ENCODE results near the gene PPP2CA. TPM values are rescaled to one million over a fixed set of nuclear protein-coding genes. Genes with fewer than 3 reads are reported as not detected.

The PPP2CA gene
- total and polyA plus RNA-seq, 2 of the 13 experiments (the other 11 are each of a cell fraction or from before 2014, with no cell fraction given), result 82.4 to 171 TPM

- TF ChIP-seq, protein P1, sequence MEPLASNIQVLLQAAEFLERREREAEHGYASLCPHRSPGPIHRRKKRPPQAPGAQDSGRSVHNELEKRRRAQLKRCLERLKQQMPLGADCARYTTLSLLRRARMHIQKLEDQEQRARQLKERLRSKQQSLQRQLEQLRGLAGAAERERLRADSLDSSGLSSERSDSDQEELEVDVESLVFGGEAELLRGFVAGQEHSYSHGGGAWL (CRISPR knock-in tag; IDR thresholded peaks at IDR 0.05), result no peak
- peak; percentile 54; the same call in 1 of the 2 replicates for TF ChIP-seq REPIN1 (CRISPR knock-in tag; IDR thresholded peaks at IDR 0.05; ENCODE audit: borderline replicate concordance, low read depth)
- no peak for TF ChIP-seq MYNN (CRISPR knock-in tag; IDR thresholded peaks at IDR 0.05; ENCODE audit: low read depth)
- TF ChIP-seq FOXO1 (CRISPR knock-in tag; IDR thresholded peaks at IDR 0.05), result no peak
- no peak for TF ChIP-seq ARID2 (CRISPR knock-in tag; IDR thresholded peaks at IDR 0.05; ENCODE audit: borderline replicate concordance)
- TF ChIP-seq ZXDC (CRISPR knock-in tag; IDR thresholded peaks at IDR 0.05), result no peak
- no peak for TF ChIP-seq PPARG (CRISPR knock-in tag; conservative IDR thresholded peaks at IDR 0.05)
- TF ChIP-seq ZNF597 (CRISPR knock-in tag; IDR thresholded peaks at IDR 0.05), result no peak
- TF ChIP-seq, protein P2, sequence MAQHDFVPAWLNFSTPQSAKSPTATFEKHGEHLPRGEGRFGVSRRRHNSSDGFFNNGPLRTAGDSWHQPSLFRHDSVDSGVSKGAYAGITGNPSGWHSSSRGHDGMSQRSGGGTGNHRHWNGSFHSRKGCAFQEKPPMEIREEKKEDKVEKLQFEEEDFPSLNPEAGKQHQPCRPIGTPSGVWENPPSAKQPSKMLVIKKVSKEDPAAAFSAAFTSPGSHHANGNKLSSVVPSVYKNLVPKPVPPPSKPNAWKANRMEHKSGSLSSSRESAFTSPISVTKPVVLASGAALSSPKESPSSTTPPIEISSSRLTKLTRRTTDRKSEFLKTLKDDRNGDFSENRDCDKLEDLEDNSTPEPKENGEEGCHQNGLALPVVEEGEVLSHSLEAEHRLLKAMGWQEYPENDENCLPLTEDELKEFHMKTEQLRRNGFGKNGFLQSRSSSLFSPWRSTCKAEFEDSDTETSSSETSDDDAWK (CRISPR knock-in tag; IDR thresholded peaks at IDR 0.05), result no peak
- no peak for TF ChIP-seq HIC2 (CRISPR knock-in tag; IDR thresholded peaks at IDR 0.05; ENCODE audit: low read depth)
- TF ChIP-seq ATF7 (IDR thresholded peaks at IDR 0.05), result no peak
- TF ChIP-seq ATF7 (CRISPR knock-in tag; IDR thresholded peaks at IDR 0.05), result no peak
- no peak for TF ChIP-seq ZNF589 (CRISPR knock-in tag; conservative IDR thresholded peaks at IDR 0.05)
- TF ChIP-seq CBFB (CRISPR knock-in tag; IDR thresholded peaks at IDR 0.05), result 0 out of 2 replicates have a peak, but pooled peaks have one; percentile 14
- TF ChIP-seq MNT (IDR thresholded peaks at IDR 0.05), result no peak
- peak; percentile 35; the same call in 1 of the 2 replicates for TF ChIP-seq EED (CRISPR knock-in tag; IDR thresholded peaks at IDR 0.05)
- TF ChIP-seq BRF2 (CRISPR knock-in tag; IDR thresholded peaks at IDR 0.05), result no peak
- no peak; the same call in 1 of the 2 replicates for TF ChIP-seq FOXC1 (CRISPR knock-in tag; IDR thresholded peaks at IDR 0.05; ENCODE audit: borderline replicate concordance)
- TF ChIP-seq ZNF619 (CRISPR knock-in tag; IDR thresholded peaks at IDR 0.05), result no peak
These were observed 79.9 kb downstream of the PPP2CA start (continued) for GRCh38 chr5:134145779-134146581.

Measured in HepG2 (cell line).